OCI-LY3 (cell line): ENCODE data around the gene MAP3K5.

Source experiments
- H2AFZ ChIP-seq: fragments of 200-600, 300-600 bp; shearing (Covaris generic); 2 replicates; pipeline ENCODE4 v1.6.0; 2014; ENCODE audit warnings: antibody characterized with exemption, low read depth, low read length
- H3K27ac ChIP-seq: fragments of 200-600, 300-600 bp; sonication (generic); 2 replicates; pipeline ENCODE4 v1.5.1; 2014; ENCODE audit warnings: mild to moderate bottlenecking, low read length, moderate library complexity, mixed read lengths
- H3K27me3 ChIP-seq: fragments of 200-600, 300-600 bp; sonication (generic); 2 replicates; pipeline ENCODE4 v1.6.1; 2014; ENCODE audit warnings: low read depth, low read length, mixed read lengths
- H3K36me3 ChIP-seq: fragments of 200-600, 300-600 bp; sonication (generic); replicated peaks from 2 replicates; pipeline ENCODE3; 2014; ENCODE audit warnings: low read depth, low read length, mixed read lengths
- H3K4me1 ChIP-seq: fragments of 300-600, 200-600 bp; sonication (generic); 2 replicates; pipeline ENCODE4 v1.6.1; 2014; ENCODE audit warnings: low read length, mixed read lengths
- H3K4me2 ChIP-seq: fragments of 200-600, 300-600 bp; sonication (generic); 2 replicates; pipeline ENCODE4 v1.6.1; 2014; ENCODE audit warnings: low read length, mixed read lengths
- H3K4me3 ChIP-seq: fragments of 300-600, 200-600 bp; sonication (generic); 2 replicates; pipeline ENCODE4 v1.5.1; 2014; ENCODE audit warnings: antibody characterized with exemption, mild to moderate bottlenecking, low read length, moderate library complexity
- H3K79me2 ChIP-seq: fragments of 300-600, 200-600 bp; shearing (Covaris generic); 2 replicates; pipeline ENCODE4 v1.6.1; 2014; ENCODE audit warnings: mild to moderate bottlenecking, low read length, mixed read lengths
- H3K9ac ChIP-seq: fragments of 300-600, 200-600 bp; shearing (Covaris generic); 2 replicates; pipeline ENCODE4 v1.6.0; 2014; ENCODE audit warnings: mild to moderate bottlenecking, low read length, moderate library complexity
- H3K9me3 ChIP-seq: fragments of 200-600, 300-600 bp; shearing (Covaris generic); 2 replicates; pipeline ENCODE4 v1.6.1; 2014; ENCODE audit warnings: low read length, mixed read lengths; ENCODE audit not compliant: insufficient read depth
- H4K20me1 ChIP-seq: fragments of 200-600, 300-600 bp; sonication (generic); 2 replicates; pipeline ENCODE4 v1.6.1; 2016; ENCODE audit warnings: low read length, mixed read lengths; ENCODE audit not compliant: insufficient read depth
- EZH2phosphoT487 ChIP-seq: fragments of 200-600 bp; shearing (Covaris generic); IDR thresholded peaks from 2 replicates; pipeline ENCODE4 v1.6.1; 2018; ENCODE audit warnings: antibody characterized with exemption, mixed run types, low read depth
- TF ChIP-seq, protein P1 (sequence below): fragments of 200-600, 300-600 bp; sonication (generic); IDR thresholded peaks from 2 replicates; pipeline ENCODE4 v1.5.1; 2014; ENCODE audit warnings: antibody characterized with exemption, low read length, low read depth

The MAP3K5 gene

DNA sequence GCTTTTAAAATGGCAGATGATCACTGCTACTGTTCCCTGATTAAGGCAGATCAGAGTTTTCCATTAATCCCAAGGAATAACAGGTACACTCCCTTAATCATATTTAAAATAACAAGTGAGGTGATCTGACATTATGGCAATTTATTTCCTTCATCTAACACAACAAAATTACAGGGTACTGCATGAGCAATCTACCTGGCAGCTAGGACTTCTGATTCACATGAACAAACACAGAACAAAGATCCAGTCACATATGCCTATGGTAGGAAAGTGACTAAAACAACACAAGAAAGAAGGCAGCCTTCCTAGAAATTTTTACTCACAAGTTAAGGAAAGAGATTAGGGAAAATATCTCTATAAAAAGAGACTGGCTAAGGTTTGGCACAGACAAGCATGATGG, 275.3 kb downstream of the MAP3K5 start:
- H3K79me2 ChIP-seq, result no peaks in the 10 kb centered on the region
- no peaks in the 10 kb centered on the region for H3K9me3 ChIP-seq
- no peak overlapping the region for H3K27ac ChIP-seq
- H3K4me1 ChIP-seq, result no peaks in the 10 kb centered on the region
- H4K20me1 ChIP-seq, result no peaks in the 10 kb centered on the region
- H3K9ac ChIP-seq, result no peak overlapping the region
- no peaks in the 10 kb centered on the region for H3K27me3 ChIP-seq
- H3K4me3 ChIP-seq, result no peak overlapping the region
- TF ChIP-seq EZH2phosphoT487, result no peak
- TF ChIP-seq, protein P1, sequence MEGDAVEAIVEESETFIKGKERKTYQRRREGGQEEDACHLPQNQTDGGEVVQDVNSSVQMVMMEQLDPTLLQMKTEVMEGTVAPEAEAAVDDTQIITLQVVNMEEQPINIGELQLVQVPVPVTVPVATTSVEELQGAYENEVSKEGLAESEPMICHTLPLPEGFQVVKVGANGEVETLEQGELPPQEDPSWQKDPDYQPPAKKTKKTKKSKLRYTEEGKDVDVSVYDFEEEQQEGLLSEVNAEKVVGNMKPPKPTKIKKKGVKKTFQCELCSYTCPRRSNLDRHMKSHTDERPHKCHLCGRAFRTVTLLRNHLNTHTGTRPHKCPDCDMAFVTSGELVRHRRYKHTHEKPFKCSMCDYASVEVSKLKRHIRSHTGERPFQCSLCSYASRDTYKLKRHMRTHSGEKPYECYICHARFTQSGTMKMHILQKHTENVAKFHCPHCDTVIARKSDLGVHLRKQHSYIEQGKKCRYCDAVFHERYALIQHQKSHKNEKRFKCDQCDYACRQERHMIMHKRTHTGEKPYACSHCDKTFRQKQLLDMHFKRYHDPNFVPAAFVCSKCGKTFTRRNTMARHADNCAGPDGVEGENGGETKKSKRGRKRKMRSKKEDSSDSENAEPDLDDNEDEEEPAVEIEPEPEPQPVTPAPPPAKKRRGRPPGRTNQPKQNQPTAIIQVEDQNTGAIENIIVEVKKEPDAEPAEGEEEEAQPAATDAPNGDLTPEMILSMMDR, result no peak
- H3K36me3 ChIP-seq, result no peaks in the 10 kb centered on the region
- H3K4me2 ChIP-seq, result no peak overlapping the region
- no peak overlapping the region for H2AFZ ChIP-seq

DNA sequence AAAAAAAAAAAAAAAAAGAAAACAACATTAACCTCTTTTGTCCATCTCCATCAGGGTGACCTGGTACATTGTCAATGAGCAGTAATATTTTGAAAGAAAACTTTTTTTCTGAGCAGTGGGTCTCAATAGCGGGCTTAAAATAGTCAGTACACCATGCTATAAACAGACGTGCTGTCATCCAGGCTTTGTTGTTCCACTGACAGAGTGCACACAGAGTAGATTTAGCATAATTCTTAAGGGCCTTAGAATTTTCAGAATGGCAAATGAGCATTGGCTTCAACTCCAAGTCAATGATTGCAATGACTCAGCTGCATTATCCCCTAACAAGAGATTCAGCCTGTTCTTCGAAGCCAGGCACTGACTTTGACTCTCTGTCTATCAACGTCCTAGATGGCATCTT, 277.7 kb downstream of the MAP3K5 start:
- no peaks in the 10 kb centered on the region for H3K79me2 ChIP-seq

DNA sequence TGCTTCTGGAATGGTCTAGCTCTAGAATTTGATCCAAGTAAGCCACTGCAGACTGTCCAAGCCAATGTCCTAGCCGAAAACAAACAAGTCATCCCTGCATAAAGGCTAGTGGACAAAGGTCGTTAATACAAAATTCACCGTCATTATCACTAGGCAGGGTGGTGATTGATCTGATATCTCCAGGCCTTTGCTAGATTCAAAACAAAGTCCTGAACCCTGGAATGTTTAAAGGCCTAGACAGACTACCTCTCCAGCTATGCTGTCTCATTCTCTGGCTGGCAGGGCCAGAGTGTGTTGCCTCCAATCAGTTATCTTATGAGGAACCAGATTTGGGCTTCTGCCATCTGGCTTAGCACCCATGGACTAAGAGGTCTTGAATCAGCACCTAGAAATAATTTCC, 280.4 kb downstream of the MAP3K5 start:
- no peaks in the 10 kb centered on the region for H3K9me3 ChIP-seq
- H3K4me1 ChIP-seq, result no peaks in the 10 kb centered on the region
- H3K27me3 ChIP-seq, result no peaks in the 10 kb centered on the region
- H3K9ac ChIP-seq, result no peak overlapping the region
- no peaks in the 10 kb centered on the region for H3K36me3 ChIP-seq
- no peaks in the 10 kb centered on the region for H3K79me2 ChIP-seq
- TF ChIP-seq, protein P1, result no peak
- no peak for TF ChIP-seq EZH2phosphoT487
- no peak overlapping the region for H2AFZ ChIP-seq
- H3K4me3 ChIP-seq, result no peak overlapping the region
- no peak overlapping the region for H3K27ac ChIP-seq
- no peaks in the 10 kb centered on the region for H4K20me1 ChIP-seq
- no peak overlapping the region for H3K4me2 ChIP-seq

More for the DNA sequence above, 277.7 kb downstream of the MAP3K5 start:
- no peak overlapping the region for H3K4me3 ChIP-seq
- no peaks in the 10 kb centered on the region for H3K9me3 ChIP-seq
- H3K36me3 ChIP-seq, result no peaks in the 10 kb centered on the region
- H3K27me3 ChIP-seq, result no peaks in the 10 kb centered on the region
- TF ChIP-seq, protein P1, result no peak
- TF ChIP-seq EZH2phosphoT487, result no peak
- no peak overlapping the region for H3K9ac ChIP-seq
- H2AFZ ChIP-seq, result no peak overlapping the region
- no peak overlapping the region for H3K27ac ChIP-seq
- no peak overlapping the region for H3K4me2 ChIP-seq
- no peaks in the 10 kb centered on the region for H4K20me1 ChIP-seq
- H3K4me1 ChIP-seq, result no peaks in the 10 kb centered on the region

DNA sequence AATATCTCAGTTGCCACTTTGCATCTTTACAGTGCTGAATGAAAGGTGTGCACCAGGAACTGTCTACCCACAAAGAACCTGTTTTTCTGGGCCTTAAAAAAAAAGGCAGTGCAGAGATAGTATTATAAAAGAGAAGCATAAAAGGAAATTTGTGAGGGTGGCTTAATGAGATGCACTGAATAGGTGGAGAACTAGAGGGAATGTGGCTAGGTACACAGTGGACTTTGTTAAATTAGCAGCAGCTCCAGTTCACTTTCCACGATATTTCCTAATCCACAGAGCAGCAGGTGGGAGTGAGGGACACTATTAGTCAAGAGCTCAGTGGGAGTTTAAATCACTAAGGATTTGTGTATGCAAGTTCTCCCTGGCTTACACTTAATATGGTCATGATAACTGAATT, 280.9 kb downstream of the MAP3K5 start:
- Histone ChIP-seq H3K4me1 (no peaks in the 10 kb centered on the region), H3K27me3 (no peaks in the 10 kb centered on the region), H3K79me2 (no peaks in the 10 kb centered on the region), H3K4me3 (no peak overlapping the region), H3K9me3 (no peaks in the 10 kb centered on the region), H2AFZ (no peak overlapping the region), H3K9ac (no peak overlapping the region), H3K36me3 (no peaks in the 10 kb centered on the region), H3K4me2 (no peak overlapping the region), H4K20me1 (no peaks in the 10 kb centered on the region), H3K27ac (no peak overlapping the region)
- TF ChIP-seq, protein P1, result no peak
- TF ChIP-seq EZH2phosphoT487, result no peak
